K562 (cell line): ENCODE data around the gene ZER1. TPM values are rescaled to one million over a fixed set of nuclear protein-coding genes. Genes with fewer than 3 reads are reported as not detected.

Experiments
- ATAC-seq: fragments of 200-7000 bp; cut with Tn5 transposase; 3 replicates; pipeline ENCODE4 v1.9.1; 2020; ENCODE audit warnings: moderate library complexity
- BruUV-seq: library from RNA; stranded (reverse); fragments of 400-500 nt; replicated peaks from 2 replicates; lab custom pipeline; 2021; lab: Mats Ljungman, UMichigan
- CTCF ChIA-PET: fragments of 300-600 bp; formaldehyde crosslinking; extraction: SDS; loops from one replicate; lab custom pipeline; 2021; ENCODE audit warnings: low intra/inter-chr PET ratio; lab: Yijun Ruan, JAX
- POLR2A ChIA-PET: fragments of 300-600, 350-650 bp; sonication (Branson Sonifier 250); formaldehyde crosslinking; extraction: SDS; loops from one replicate; lab custom pipeline; 2021; ENCODE audit warnings: antibody characterized with exemption, inconsistent platforms; lab: Yijun Ruan, JAX
- DNase-seq, 4 experiments: peaks; one replicate each; pipeline versions ENCODE4 v3.0.0 to v3.0.0-alpha.2; 2011 to 2018; ENCODE audit warnings: low spot score in 3 of 4, mixed read lengths in 3 of 4; ENCODE audit errors: extremely low read depth in 1 of 4
- FAIRE-seq: peaks from 2 replicates; lab custom pipeline; 2011; peaks lifted over from hg19 to GRCh38; lab: Jason Lieb, UNC
- H2AFZ ChIP-seq: 2 replicates; pipeline ENCODE4 v1.6.0; 2011; ENCODE audit warnings: low read depth, low read length, control low read depth, inconsistent platforms
- H3K27ac ChIP-seq: fragments of 200-600 bp; 3 replicates; pipeline ENCODE4 v1.8.0; 2011; ENCODE audit warnings: low read depth, mild to moderate bottlenecking, control low read depth, inconsistent platforms, low read length, moderate library complexity, mixed read lengths; ENCODE audit errors: extremely low read depth
- H3K27me3 ChIP-seq, 2 experiments: fragments of 300-600 bp in 1 of 2; 2 replicates in 1 of 2; 3 replicates in 1 of 2; pipeline versions ENCODE4 v1.6.0 to v1.8.0; 2011; ENCODE audit warnings: inconsistent platforms in 2 of 2, low read length in 2 of 2, mild to moderate bottlenecking in 1 of 2, mixed read lengths in 1 of 2, moderate library complexity in 1 of 2; ENCODE audit not compliant: control insufficient read depth in 2 of 2, insufficient read depth in 2 of 2
- H3K36me3 ChIP-seq: fragments of 300-600 bp; 3 replicates; pipeline ENCODE4 v1.8.0; 2011; ENCODE audit warnings: mild to moderate bottlenecking, low read length, inconsistent platforms; ENCODE audit not compliant: control insufficient read depth, insufficient read depth
- H3K4me1 ChIP-seq, 2 experiments: fragments of 200-600 bp in 1 of 2; replicated peaks in 1 of 2; 2 replicates in 1 of 2; 3 replicates in 1 of 2; pipeline versions ENCODE4 v1.5.1 to v1.8.0; 2011; ENCODE audit warnings: inconsistent platforms in 2 of 2, low read length in 2 of 2, mild to moderate bottlenecking in 1 of 2, mixed read lengths in 1 of 2, moderate library complexity in 1 of 2; ENCODE audit not compliant: control insufficient read depth in 2 of 2, insufficient read depth in 2 of 2
- H3K4me2 ChIP-seq: 2 replicates; pipeline ENCODE4 v1.6.1; 2011; ENCODE audit warnings: low read length, control low read depth, inconsistent platforms, mixed read lengths; ENCODE audit not compliant: insufficient read depth
- H3K4me3 ChIP-seq: fragments of 200-600 bp; sonication (generic), shearing (Covaris generic); 2 replicates; pipeline ENCODE4 v1.5.1; 2016; ENCODE audit warnings: control low read depth, inconsistent platforms
- H3K79me2 ChIP-seq: fragments of 200-600 bp; 3 replicates; pipeline ENCODE4 v1.8.0; 2011; ENCODE audit warnings: low read length, inconsistent platforms; ENCODE audit not compliant: control insufficient read depth, insufficient read depth
- H3K9ac ChIP-seq, 2 experiments: 2 replicates each; pipeline versions ENCODE4 v1.6.0 to v1.6.1; 2011; ENCODE audit warnings: low read depth in 2 of 2, low read length in 2 of 2, control low read depth in 1 of 2, inconsistent platforms in 1 of 2, mild to moderate bottlenecking in 1 of 2, mixed read lengths in 1 of 2; ENCODE audit not compliant: insufficient read depth in 1 of 2
- H3K9me1 ChIP-seq: one replicate; pipeline ENCODE4 v1.6.0; 2011; ENCODE audit warnings: inconsistent platforms, mild to moderate bottlenecking, low read length, moderate library complexity; ENCODE audit not compliant: control insufficient read depth, insufficient read depth
- H3K9me3 ChIP-seq: replicated peaks from 2 replicates; pipeline ENCODE4 v1.5.1; 2011; ENCODE audit warnings: low read depth, low read length, inconsistent platforms; ENCODE audit not compliant: control insufficient read depth, insufficient read depth
- H4K20me1 ChIP-seq: replicated peaks from 2 replicates; pipeline ENCODE4 v1.6.1; 2011; ENCODE audit warnings: low read length, inconsistent platforms, mixed read lengths; ENCODE audit not compliant: control insufficient read depth, insufficient read depth
- ATF4 ChIP-seq: fragments of 450-650 bp; formaldehyde crosslinking; IDR thresholded peaks from 2 replicates; pipeline ENCODE4 v1.4.0; 2022; ENCODE audit warnings: mild to moderate bottlenecking, moderate library complexity
- C11orf30 ChIP-seq: fragments of 450-650 bp; IDR thresholded peaks from 2 replicates; pipeline ENCODE4 v1.6.1; 2016; ENCODE audit warnings: low read depth, mild to moderate bottlenecking
- CBX1 ChIP-seq: sonication (generic); IDR thresholded peaks from 2 replicates; pipeline ENCODE4 v1.6.1; 2016; ENCODE audit warnings: antibody characterized with exemption, low read depth, mild to moderate bottlenecking
- CBX3 ChIP-seq, 2 experiments: IDR thresholded peaks; 1 replicate in 1 of 2; 2 replicates in 1 of 2; pipeline ENCODE4 v1.6.1; 2012; ENCODE audit warnings: inconsistent platforms in 2 of 2, low read length in 2 of 2, borderline replicate concordance in 1 of 2, control low read depth in 1 of 2
- CEBPG ChIP-seq, 3 experiments: fragments of 200-800 bp in 1 of 3; sonication (Bioruptor generic) in 1 of 3; sonication (generic) in 1 of 3; formaldehyde crosslinking in 1 of 3; IDR thresholded peaks in 2 of 3; conservative IDR thresholded peaks in 1 of 3; 2 replicates each; pipeline versions ENCODE4 v1.6.1 to v1.8.0; 2016 to 2022; ENCODE audit warnings: missing compliant biosample characterization in 2 of 3, missing genetic modification characterization in 2 of 3, mild to moderate bottlenecking in 1 of 3, missing genetic modification reagents in 1 of 3
- CREB3 ChIP-seq: fragments of 450-650 bp; conservative IDR thresholded peaks from 2 replicates; pipeline ENCODE4 v1.6.1; 2016; ENCODE audit warnings: missing genetic modification characterization, low read depth, mild to moderate bottlenecking, missing compliant biosample characterization, moderate library complexity
- EP400 ChIP-seq: fragments of 450-650 bp; IDR thresholded peaks from 2 replicates; pipeline ENCODE4 v1.6.1; 2017; ENCODE audit warnings: antibody characterized with exemption, mild to moderate bottlenecking, moderate library complexity
- MAFG ChIP-seq: fragments of 450-650 bp; conservative IDR thresholded peaks from 2 replicates; pipeline ENCODE4 v1.6.1; 2016; ENCODE audit warnings: missing genetic modification characterization, missing compliant biosample characterization
- MEIS2 ChIP-seq: fragments of 450-650 bp; IDR thresholded peaks from 2 replicates; pipeline ENCODE4 v1.6.1; 2014; ENCODE audit warnings: mild to moderate bottlenecking; ENCODE audit not compliant: partially characterized antibody
- RBM15 ChIP-seq: fragments of 200-400 bp; formaldehyde crosslinking; IDR thresholded peaks from 2 replicates; pipeline ENCODE4 v1.6.1; 2018; ENCODE audit warnings: mild to moderate bottlenecking, low read length, moderate library complexity; ENCODE audit not compliant: insufficient read depth
- TRIM24 ChIP-seq, 2 experiments: fragments of 450-650 bp; IDR thresholded peaks; 2 replicates each; pipeline ENCODE4 v1.6.1; 2016
- TRIM28 ChIP-seq: fragments of 450-650 bp; IDR thresholded peaks from 2 replicates; pipeline ENCODE4 v1.6.1; 2017
- ZNF3 ChIP-seq: fragments of 250-450 bp; sonication (Bioruptor Pico); IDR thresholded peaks from 2 replicates; pipeline ENCODE4 v1.5.0; 2021; ENCODE audit warnings: mild to moderate bottlenecking, moderate library complexity
- WGBS: fragments of 100-300 bp; shearing (Covaris generic); methylation state at CpG from one replicate; pipeline ENCODE4 v1.1.6; 2016; ENCODE audit warnings: low coverage, mixed read lengths; ENCODE audit not compliant: insufficient coverage; ENCODE audit errors: missing lambda C conversion rate; 5-methylcytosine and 5-hydroxymethylcytosine counted together
- in situ Hi-C: fragments of 300-500 bp; cut with MboI; formaldehyde crosslinking; loops from 4 replicates; pipeline ENCODE4 v1.15.0; 2018; ENCODE audit warnings: inconsistent platforms, mixed read lengths
- intact Hi-C: fragments of 100-400 bp; cut with micrococcal nuclease; formaldehyde crosslinking; loops from 2 replicates; pipeline ENCODE4 v1.14.2; 2022
- polyA plus RNA-seq, 8 experiments: library from polyadenylated mRNA; depleted of rRNA in 4 of 8; stranded (reverse) in 5 of 8; unstranded in 3 of 8; fragments of >200 nt; fragmentation: Nextera tagmentation in 2 of 8; fragmentation: Illumina TruSeq in 1 of 8; extraction: Ambion mirVana in 2 of 8; extraction: Trizol in 1 of 8; gene quantifications; 2 replicates each; pipeline versions ENCODE4 v1.2.1 to v1.2.3, GENCODE V29; 2011 to 2014; ENCODE audit warnings: inconsistent platforms in 1 of 8, missing spikeins in 1 of 8
- total RNA-seq, 7 experiments: library from RNA; depleted of rRNA in 6 of 7; stranded (reverse); fragments of >200 nt in 6 of 7; fragmentation: Illumina TruSeq in 2 of 7; extraction: Trizol in 2 of 7; gene quantifications; 2 replicates each; pipeline versions ENCODE4 v1.2.1 to v1.2.3, GENCODE V29; 2011 to 2021; ENCODE audit warnings: low replicate concordance in 1 of 7

The ZER1 gene
- total and polyA plus RNA-seq, 9 of the 15 experiments (the other 6 are each of a cell fraction or from before 2014, with no cell fraction given) = 0.07 to 10.7 (median 6.2) TPM

- no peaks in the 10 kb centered on the region for H3K36me3 ChIP-seq
- 59% methylated on average over 7 of the region's 7 CpGs for WGBS
- peaks cover 11 to 14% of the 10 kb centered on the region in 2 experiments; a peak in 3 of 5 replicates for H3K4me1 ChIP-seq
- peak overlapping the region in 1 of 2 experiments; percentile 31; a peak in 1 of 4 replicates for H3K9ac ChIP-seq
- ChIA-PET CTCF (interaction anchor here (0.7 kb wide), 1 partner anchor 79 kb away, joined by 3 read pairs; no protein-coding TSS in a partner anchor), POLR2A (interaction anchor here (0.7 to 1.6 kb wide), 4 partner anchors 8 to 1842 kb away, joined by 3 to 8 read pairs (median 3); no protein-coding TSS in a partner anchor)
- no peaks in the 10 kb centered on the region for H3K79me2 ChIP-seq
- no peaks in the 10 kb centered on the region for H3K9me1 ChIP-seq
- H2AFZ ChIP-seq = peak overlapping the region; percentile 38; the same call in 1 of the 2 replicates
- intact Hi-C loops (no loop called here), in situ Hi-C loops (no loop called here)
- peak; percentile 49 for ATAC-seq
- peaks cover 7% of the 10 kb centered on the region for H3K9me3 ChIP-seq
- no TSS peak for BruUV-seq
- no peaks in the 10 kb centered on the region for H4K20me1 ChIP-seq
- no peak for FAIRE-seq
- H3K27ac ChIP-seq = peak overlapping the region; percentile 70
- no peak overlapping the region for H3K4me2 ChIP-seq
- no peaks in the 10 kb centered on the region for H3K27me3 ChIP-seq
- no peak overlapping the region for H3K4me3 ChIP-seq
- no peak for DNase-seq
- peak; percentile 41 for TF ChIP-seq C11orf30
- peak; percentile 49; the same call in 1 of the 2 replicates for TF ChIP-seq MAFG (tag)
- no peak for TF ChIP-seq MEIS2
- 0 out of 2 replicates have a peak, but pooled peaks have one; percentile 21 for TF ChIP-seq EP400
- 0 out of 2 replicates have a peak, but pooled peaks have one; percentile 70 for TF ChIP-seq TRIM28
- peak; percentile 60; the same call in 1 of the 2 replicates for TF ChIP-seq CEBPG (CRISPR knock-in tag; IDR thresholded peaks at IDR 0.05)
- TF ChIP-seq CEBPG (tag; conservative IDR thresholded peaks at IDR 0.05 in 1 of 2, IDR thresholded peaks at IDR 0.05 in 1 of 2) = 0 out of 4 replicates have a peak, but pooled peaks of 1 of the 2 experiments have one; percentile 27
- peak; percentile 26; the same call in 1 of the 2 replicates for TF ChIP-seq CBX1
- peak; percentile 63 to 79; a peak in 2 of 4 replicates for TF ChIP-seq TRIM24 (IDR thresholded peaks at IDR 0.05)
- no peak for TF ChIP-seq ZNF3 (CRISPR knock-in tag)
- 0 out of 2 replicates have a peak, but pooled peaks have one; percentile 29 for TF ChIP-seq CREB3 (tag)
- peak; percentile 59; the same call in 1 of the 2 replicates for TF ChIP-seq ATF4 (CRISPR knock-in tag)
- no peak for TF ChIP-seq RBM15
- peak in 1 of 2 experiments; percentile 83; a peak in 2 of 3 replicates for TF ChIP-seq CBX3 (IDR thresholded peaks at IDR 0.05; ENCODE audit: borderline replicate concordance in 1 of 2, low read length in 2 of 2)
Observed at GRCh38 chr9:128781187-128782070, 9.7 kb upstream of the ZER1 start.
